Neural cell (in vitro differentiated cells): Measurements from ENCODE around the gene LCORL. TPM values are rescaled to one million over a fixed set of nuclear protein-coding genes. Genes with fewer than 3 reads are reported as not detected.

ENCODE experiments used
- H2AFZ ChIP-seq: fragments of 200-600, 300-800 bp; sonication (generic), shearing (Covaris generic); 2 replicates; pipeline ENCODE4 v1.6.0; 2014; ENCODE audit warnings: low read depth, mild to moderate bottlenecking, antibody characterized with exemption, low read length, moderate library complexity
- H3F3A ChIP-seq: fragments of 200-600 bp; shearing (Covaris generic); 2 replicates; pipeline ENCODE4 v1.6.1; 2016; ENCODE audit warnings: mild to moderate bottlenecking, moderate library complexity, mixed read lengths, antibody characterized with exemption, low read length; ENCODE audit not compliant: insufficient read depth, poor library complexity, severe bottlenecking
- H3K27ac ChIP-seq: fragments of 200-600, 300-800 bp; sonication (generic), shearing (Covaris generic); 2 replicates; pipeline ENCODE4 v1.5.1; 2014; ENCODE audit warnings: mild to moderate bottlenecking, low read length, moderate library complexity
- H3K27me3 ChIP-seq: fragments of 300-800, 200-600 bp; sonication (generic), shearing (Covaris generic); 2 replicates; pipeline ENCODE4 v1.6.0; 2014; ENCODE audit warnings: mild to moderate bottlenecking, low read depth, low read length, moderate library complexity; ENCODE audit not compliant: insufficient read depth
- H3K36me3 ChIP-seq: fragments of 300-800, 200-600 bp; sonication (generic), shearing (Covaris generic); 2 replicates; pipeline ENCODE4 v1.5.1; 2014; ENCODE audit warnings: mild to moderate bottlenecking, antibody characterized with exemption, low read length, moderate library complexity; ENCODE audit not compliant: insufficient read depth
- H3K4me2 ChIP-seq: fragments of 300-800, 200-600 bp; sonication (generic), shearing (Covaris generic); 2 replicates; pipeline ENCODE4 v1.6.0; 2014; ENCODE audit warnings: mild to moderate bottlenecking, low read length
- H3K4me3 ChIP-seq: fragments of 300-800, 200-600 bp; sonication (generic), shearing (Covaris generic); 2 replicates; pipeline ENCODE4 v1.5.1; 2014; ENCODE audit warnings: mild to moderate bottlenecking, low read length, moderate library complexity
- H3K79me2 ChIP-seq: fragments of 200-600 bp; shearing (Covaris generic); replicated peaks from 2 replicates; pipeline ENCODE4 v1.6.0; 2014; ENCODE audit warnings: mild to moderate bottlenecking, low read length, moderate library complexity; ENCODE audit not compliant: insufficient read depth
- H3K9ac ChIP-seq: fragments of 300-800, 200-600 bp; sonication (generic), shearing (Covaris generic); 2 replicates; pipeline ENCODE4 v1.6.1; 2016; ENCODE audit warnings: mild to moderate bottlenecking, low read length, mixed read lengths
- H3K9me2 ChIP-seq: fragments of 200-600 bp; shearing (Covaris generic); 2 replicates; pipeline ENCODE4 v1.6.1; 2016; ENCODE audit warnings: mild to moderate bottlenecking, low read length, mixed read lengths; ENCODE audit not compliant: insufficient read depth
- H3K9me3 ChIP-seq: fragments of 200-600, 300-800 bp; sonication (generic), shearing (Covaris generic); 2 replicates; pipeline ENCODE4 v1.6.1; 2016; ENCODE audit warnings: mild to moderate bottlenecking, mixed run types, low read length, moderate library complexity, mixed read lengths
- H4K20me1 ChIP-seq: fragments of 200-600 bp; shearing (Covaris generic); 2 replicates; pipeline ENCODE4 v1.6.1; 2016; ENCODE audit warnings: mild to moderate bottlenecking, mixed run types; ENCODE audit not compliant: insufficient read depth
- CTCF ChIP-seq: fragments of 450-650 bp; IDR thresholded peaks from 2 replicates; pipeline ENCODE4 v1.5.1; 2014; ENCODE audit warnings: antibody characterized with exemption, mild to moderate bottlenecking, moderate library complexity; ENCODE audit not compliant: poor library complexity, severe bottlenecking
- EP300 ChIP-seq: fragments of 450-650 bp; conservative IDR thresholded peaks from 2 replicates; pipeline ENCODE4 v1.6.1; 2014; ENCODE audit warnings: antibody characterized with exemption, mild to moderate bottlenecking, moderate library complexity; ENCODE audit not compliant: poor library complexity, severe bottlenecking
- EZH2 ChIP-seq: fragments of 200-600, 300-800 bp; shearing (Covaris generic), sonication (generic); IDR thresholded peaks from 2 replicates; pipeline ENCODE4 v1.6.1; 2014; ENCODE audit warnings: antibody characterized with exemption, low read length, borderline replicate concordance, mild to moderate bottlenecking; ENCODE audit not compliant: insufficient read depth, poor library complexity, severe bottlenecking
- MXI1 ChIP-seq: fragments of 450-650 bp; conservative IDR thresholded peaks from 2 replicates; pipeline ENCODE4 v1.6.1; 2014; ENCODE audit warnings: antibody characterized with exemption, mild to moderate bottlenecking; ENCODE audit not compliant: poor library complexity, severe bottlenecking
- POLR2AphosphoS5 ChIP-seq: IDR thresholded peaks from 2 replicates; pipeline ENCODE4 v1.6.1; 2012
- REST ChIP-seq: IDR thresholded peaks from 2 replicates; pipeline ENCODE4 v1.6.1; 2012; ENCODE audit warnings: borderline replicate concordance
- SMC3 ChIP-seq: fragments of 450-650 bp; conservative IDR thresholded peaks from 2 replicates; pipeline ENCODE4 v1.6.1; 2014; ENCODE audit warnings: antibody characterized with exemption, mild to moderate bottlenecking, moderate library complexity; ENCODE audit not compliant: poor library complexity
- TAF1 ChIP-seq: IDR thresholded peaks from 2 replicates; pipeline ENCODE4 v1.6.1; 2012; ENCODE audit warnings: low read depth
- polyA plus RNA-seq: library from polyadenylated mRNA; depleted of rRNA; stranded (reverse); fragments of >200 nt; gene quantifications from 2 replicates; pipeline ENCODE4 v1.2.3, GENCODE V29; 2014

The LCORL gene
- polyA plus RNA-seq, 1 donor from 2014 or later = 49.0 TPM

- TF ChIP-seq SMC3 (no peak), REST (no peak), EP300 (no peak), MXI1 (no peak), EZH2 (no peak), TAF1 (no peak), POLR2AphosphoS5 (no peak)
- H3F3A ChIP-seq = no peaks in the 10 kb centered on the region
- H3K9me3 ChIP-seq = no peaks in the 10 kb centered on the region
- H3K4me2 ChIP-seq = no peak overlapping the region
- no peak overlapping the region for H3K27ac ChIP-seq
- H3K4me3 ChIP-seq = no peak overlapping the region
- no peaks in the 10 kb centered on the region for H3K27me3 ChIP-seq
- H3K9me2 ChIP-seq = no peaks in the 10 kb centered on the region
- no peaks in the 10 kb centered on the region for H3K79me2 ChIP-seq
- H3K36me3 ChIP-seq = no peaks in the 10 kb centered on the region
- H2AFZ ChIP-seq = no peak overlapping the region
- no peak overlapping the region for H3K9ac ChIP-seq
- no peaks in the 10 kb centered on the region for H4K20me1 ChIP-seq
Observed at GRCh38 chr4:18042012-18042411, 20.5 kb upstream of the LCORL start.

GRCh38 chr4:18041114-18041513 lies 19.6 kb upstream of the LCORL start:
- Histone ChIP-seq H3K79me2 (no peaks in the 10 kb centered on the region), H3K4me3 (no peak overlapping the region), H4K20me1 (no peaks in the 10 kb centered on the region), H3K27me3 (no peaks in the 10 kb centered on the region), H3K9me2 (no peaks in the 10 kb centered on the region), H3K9ac (no peak overlapping the region), H3F3A (no peaks in the 10 kb centered on the region), H3K36me3 (no peaks in the 10 kb centered on the region), H2AFZ (no peak overlapping the region), H3K9me3 (no peaks in the 10 kb centered on the region), H3K4me2 (no peak overlapping the region), H3K27ac (no peak overlapping the region)
- no peak for TF ChIP-seq SMC3
- TF ChIP-seq TAF1 = no peak
- TF ChIP-seq POLR2AphosphoS5 = no peak
- TF ChIP-seq EP300 = no peak
- no peak for TF ChIP-seq CTCF
- no peak for TF ChIP-seq REST
- no peak for TF ChIP-seq EZH2
